GM18873 (cell line): ENCODE results near the gene SYT3.

ENCODE experiments used
- ATAC-seq: cut with Tn5 transposase; IDR thresholded peaks from one replicate; pipeline ENCODE4 v1.9.1; 2021; ENCODE audit warnings: mild to moderate bottlenecking, moderate library complexity, moderate number of reproducible peaks; ENCODE audit not compliant: unreplicated experiment, low FRiP score

Gene SYT3

GRCh38 chr19:50662651-50663481 is 23.2 kb upstream of the SYT3 start:
- ATAC-seq = no peak

GRCh38 chr19:50661766-50662650 is 22.3 kb upstream of the SYT3 start:
- ATAC-seq = no peak

GRCh38 chr19:50661023-50661422 is 21.3 kb upstream of the SYT3 start:
- ATAC-seq = no peak

DNA sequence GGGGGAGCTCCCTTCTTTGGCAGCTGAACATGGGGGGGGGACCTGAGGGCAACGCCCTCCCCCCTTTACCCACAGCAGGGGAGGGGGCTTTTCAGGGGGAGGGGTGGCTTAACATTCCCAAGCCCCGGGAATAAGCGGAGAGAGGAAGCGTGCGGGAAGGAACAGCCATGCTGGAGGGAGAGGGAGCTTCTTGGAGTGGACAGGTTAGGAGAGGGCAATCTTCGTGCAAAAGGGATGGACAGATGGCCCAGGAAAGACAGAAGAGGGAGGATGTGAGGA is 20.3 kb upstream of the SYT3 start:
- ATAC-seq = no peak

GRCh38 chr19:50659318-50660087 is 19.8 kb upstream of the SYT3 start:
- ATAC-seq = no peak

- ATAC-seq = no peak
Observed at GRCh38 chr19:50658441-50659317, 19.0 kb upstream of the SYT3 start.

DNA sequence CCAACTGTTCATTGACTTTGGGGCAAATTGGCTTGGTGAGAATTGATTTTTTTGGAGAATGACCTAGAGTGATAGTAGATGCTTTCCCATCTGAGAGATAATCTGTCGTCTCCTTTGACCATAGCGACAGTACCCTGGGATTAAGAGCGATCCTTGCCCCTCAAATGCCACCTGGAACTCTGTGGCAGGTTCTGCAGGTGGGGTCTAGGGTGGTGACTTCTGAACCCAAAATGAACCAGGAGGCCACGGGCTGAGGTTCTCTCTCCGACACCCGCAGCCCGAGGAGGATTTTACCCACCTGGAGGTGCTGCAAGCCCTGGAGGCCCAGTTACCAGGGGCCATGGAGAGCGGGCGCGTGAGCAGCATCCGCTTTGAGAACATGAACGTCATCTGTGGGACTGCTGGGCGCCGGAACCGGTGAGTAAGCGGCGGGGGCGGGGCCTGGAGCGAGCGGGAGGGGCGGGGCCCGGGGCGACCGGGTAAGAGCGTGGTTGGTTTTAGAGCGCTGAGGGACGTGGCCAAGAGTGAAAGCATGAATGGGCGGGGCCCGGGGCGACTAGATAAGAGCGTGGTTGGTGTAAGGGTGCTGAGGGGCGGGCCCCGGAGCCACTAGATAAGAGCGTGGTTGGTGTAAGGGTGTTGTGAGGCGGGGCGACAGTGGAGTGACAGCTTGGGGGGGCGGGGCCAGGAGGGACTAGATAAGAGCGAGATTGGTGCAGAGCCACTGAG is 18.2 kb upstream of the SYT3 start:
- ATAC-seq = no peak

GRCh38 chr19:50657222-50657669 is 17.6 kb upstream of the SYT3 start:
- ATAC-seq = no peak

DNA sequence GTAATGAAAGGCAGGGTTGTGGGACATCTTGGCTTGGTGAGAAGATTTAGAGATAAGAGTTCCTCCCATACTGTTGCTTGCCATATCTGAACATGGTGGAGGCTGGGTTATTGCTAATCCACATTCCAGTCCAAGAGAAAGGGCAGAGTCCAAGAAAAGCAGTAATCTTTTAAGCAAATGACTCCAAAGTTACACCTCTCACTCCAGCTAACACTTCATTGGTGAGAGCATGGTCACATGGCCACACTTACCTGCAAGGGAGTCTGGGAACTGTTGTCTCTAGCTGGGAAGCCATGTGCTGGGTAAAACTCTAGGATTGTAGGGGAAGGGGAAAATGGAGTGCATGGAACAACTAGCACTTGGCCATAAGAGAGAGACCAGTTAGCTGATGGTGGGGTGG is 15.2 kb upstream of the SYT3 start:
- no peak for ATAC-seq

DNA sequence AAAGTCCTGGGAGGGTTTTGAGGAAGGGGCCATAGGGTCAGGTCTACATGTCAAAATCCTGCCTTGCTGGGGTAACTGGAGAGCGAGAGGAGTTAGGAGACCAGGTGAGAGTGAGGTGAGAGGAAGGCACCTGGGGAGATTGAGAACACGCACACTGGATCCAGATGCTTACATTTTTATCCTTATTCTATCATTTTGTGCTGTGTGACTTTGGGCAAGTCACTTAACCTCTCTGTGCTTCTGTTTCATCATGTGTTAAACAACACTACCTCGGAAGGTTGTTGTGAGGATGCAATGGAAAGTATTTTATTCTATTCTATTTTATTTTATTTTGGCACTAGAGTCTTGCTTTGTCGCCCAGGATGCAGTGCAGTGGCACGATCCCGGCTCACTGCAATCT is 13.0 kb upstream of the SYT3 start:
- ATAC-seq = no peak

GRCh38 chr19:50651174-50651573 is 11.5 kb upstream of the SYT3 start:
- no peak for ATAC-seq

DNA sequence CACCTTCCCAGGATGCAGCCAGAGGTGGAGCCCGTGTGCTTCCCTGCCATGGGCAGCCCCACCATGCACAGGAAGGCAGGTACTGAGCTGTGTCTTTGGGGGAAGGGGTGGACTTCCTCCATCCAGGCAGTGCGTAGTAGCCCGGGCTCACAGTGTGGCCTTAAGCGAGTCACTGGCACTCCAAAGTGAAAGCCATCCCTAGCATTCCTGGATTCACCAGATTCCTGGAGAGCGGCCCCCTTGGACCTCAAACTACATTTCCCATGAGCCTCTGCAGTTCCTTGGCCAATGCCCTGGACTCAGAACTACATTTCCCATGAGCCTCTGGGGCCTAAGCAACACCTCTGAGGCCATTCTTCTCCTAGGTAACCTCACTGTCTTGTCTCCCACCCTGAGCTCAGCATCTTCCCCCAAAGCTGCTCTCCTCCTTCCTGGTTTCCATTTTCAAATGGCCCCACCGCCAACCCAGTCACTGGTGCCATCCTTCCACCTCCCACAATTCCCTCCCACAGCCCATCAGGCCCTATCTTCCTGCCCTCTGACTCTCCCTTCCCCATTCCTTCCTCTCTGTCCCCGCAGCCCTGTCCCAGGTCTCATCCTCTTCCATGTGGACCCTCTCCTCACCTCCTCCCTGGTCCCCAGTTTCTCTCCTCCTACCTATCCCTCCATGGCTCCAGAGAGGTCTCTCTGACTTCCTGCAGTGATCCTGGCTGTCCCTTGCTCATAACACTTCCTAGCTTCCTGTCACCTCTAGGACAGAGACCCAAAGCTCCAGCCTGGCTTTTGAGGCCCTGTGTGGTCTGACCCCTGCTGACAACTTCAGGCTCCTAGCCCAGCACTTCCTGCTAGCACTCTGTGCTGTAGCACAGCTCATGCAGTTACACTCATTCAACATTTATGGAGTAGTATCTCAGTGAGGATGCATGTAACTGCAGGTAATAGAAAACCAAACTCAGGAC is 10.0 kb upstream of the SYT3 start, which contains the start of gene C19orf81:
C19orf81 (plus strand) TSS at position 13 of the 959 bp plus-strand sequence; CDS start at position 13, 0 bp downstream.
- no peak for ATAC-seq

GRCh38 chr19:50648659-50649058 is 9.0 kb upstream of the SYT3 start:
- no peak for ATAC-seq

- no peak for ATAC-seq
Observed at GRCh38 chr19:50647879-50648615, 8.4 kb upstream of the SYT3 start.

DNA sequence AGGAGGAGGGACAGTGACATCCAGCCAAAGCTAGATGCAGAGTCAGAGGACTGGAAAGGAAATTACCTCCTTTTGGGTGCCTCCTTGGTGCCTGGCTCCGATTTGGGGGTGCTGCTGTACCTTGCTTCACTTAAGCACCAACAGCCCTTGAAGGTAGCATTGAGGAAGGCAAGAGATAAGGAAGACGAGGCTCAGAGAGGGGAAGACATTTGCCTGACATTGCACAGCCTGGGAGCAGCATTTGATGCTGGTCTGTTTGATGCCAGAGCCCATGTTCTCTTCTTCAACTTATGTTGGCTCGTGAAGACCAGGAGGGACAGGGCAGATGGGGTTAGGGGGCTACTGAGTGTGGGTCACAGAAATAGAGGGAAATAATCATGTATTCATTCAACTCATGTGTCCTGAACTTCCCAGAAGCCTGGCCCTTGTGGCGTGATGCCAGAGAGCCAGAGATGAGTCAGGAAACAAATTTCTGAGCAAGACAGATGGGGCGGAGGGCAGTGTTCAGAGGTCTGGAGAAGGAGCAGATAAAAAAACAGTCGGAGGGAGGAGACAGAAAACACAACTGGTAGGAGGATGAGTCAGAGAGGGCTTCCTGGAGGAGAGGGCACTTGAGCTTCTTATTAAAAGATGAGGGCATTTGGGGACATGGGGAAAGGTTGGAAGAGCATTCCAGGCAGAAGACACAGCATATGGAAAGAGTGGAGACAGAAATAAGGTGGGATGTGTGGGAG is 6.6 kb upstream of the SYT3 start:
- no peak for ATAC-seq

DNA sequence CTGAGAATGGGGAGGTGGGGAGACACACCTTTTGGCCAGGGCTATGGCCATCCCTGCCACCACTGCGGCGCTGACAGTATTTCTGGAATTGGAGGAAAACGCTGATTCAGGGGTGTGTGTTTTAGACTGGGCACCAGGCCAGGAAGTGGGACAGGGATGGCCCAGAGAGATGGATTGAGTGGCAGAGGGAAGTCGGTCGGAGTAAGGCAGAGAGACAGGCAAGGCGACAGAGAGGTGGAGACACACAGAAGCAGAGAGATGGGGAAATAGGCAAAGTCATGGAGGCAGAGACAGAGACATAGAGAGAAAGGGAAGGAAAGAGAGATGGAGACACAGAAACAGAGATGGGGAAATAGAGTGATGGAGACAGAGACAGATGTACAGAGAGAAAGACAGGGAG is 5.4 kb upstream of the SYT3 start:
- ATAC-seq = no peak
